ENCODE results near the gene LOXL3.
A peak's percentile ranks its signal among the peaks of the same experiment; 100 is the strongest.

LOXL3 gene

DNA sequence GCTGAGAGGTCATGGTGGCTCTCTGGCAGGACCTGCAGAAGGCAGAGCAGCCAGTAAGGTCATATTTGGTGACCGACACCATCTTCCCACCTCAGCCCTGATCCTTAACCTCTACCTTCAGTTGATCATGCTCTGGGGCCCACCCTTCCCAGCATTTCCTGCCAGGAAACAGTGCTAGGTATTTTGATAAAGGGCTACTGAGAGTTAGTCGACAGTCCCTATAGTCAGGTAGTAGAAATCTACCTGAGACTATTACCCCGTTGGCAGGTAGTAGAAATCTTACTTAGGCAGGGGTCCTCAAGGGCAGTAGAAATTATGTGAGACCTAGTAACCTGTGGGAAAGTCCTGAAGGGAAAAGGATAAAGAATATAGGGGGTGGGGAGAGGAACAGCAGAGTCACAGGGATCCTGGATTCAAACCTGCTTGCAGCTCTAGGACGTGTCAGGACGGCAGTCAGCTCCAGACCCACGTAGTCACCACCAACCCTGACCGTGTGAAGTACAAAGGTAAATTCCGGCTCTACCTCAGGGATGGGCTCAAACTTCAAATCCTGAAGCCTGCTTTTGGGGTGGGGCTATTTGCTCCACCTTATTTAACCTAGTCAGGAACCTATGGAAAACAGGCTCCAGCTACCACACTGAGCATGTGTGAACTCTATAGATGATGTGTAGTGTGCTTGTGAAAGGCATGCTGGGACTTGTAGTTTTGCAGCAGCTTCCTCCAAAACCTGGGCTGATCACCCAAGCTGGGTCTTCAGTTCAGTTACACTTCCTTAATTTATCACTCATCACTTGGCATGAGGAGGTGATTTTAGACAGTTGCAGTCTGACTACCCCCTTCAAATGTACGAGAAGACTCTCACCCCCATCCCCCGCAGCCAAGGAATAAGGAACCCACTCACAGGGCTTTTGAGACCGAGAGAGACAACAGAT lies 27.8 kb downstream of the LOXL3 start, which contains the start of gene DQX1:
Gene DQX1, minus strand, starts transcription at position 515 of the 932 bp plus-strand sequence. Its CDS starts 502 bp downstream, at position 13.
- no peak for DNase-seq

DNA sequence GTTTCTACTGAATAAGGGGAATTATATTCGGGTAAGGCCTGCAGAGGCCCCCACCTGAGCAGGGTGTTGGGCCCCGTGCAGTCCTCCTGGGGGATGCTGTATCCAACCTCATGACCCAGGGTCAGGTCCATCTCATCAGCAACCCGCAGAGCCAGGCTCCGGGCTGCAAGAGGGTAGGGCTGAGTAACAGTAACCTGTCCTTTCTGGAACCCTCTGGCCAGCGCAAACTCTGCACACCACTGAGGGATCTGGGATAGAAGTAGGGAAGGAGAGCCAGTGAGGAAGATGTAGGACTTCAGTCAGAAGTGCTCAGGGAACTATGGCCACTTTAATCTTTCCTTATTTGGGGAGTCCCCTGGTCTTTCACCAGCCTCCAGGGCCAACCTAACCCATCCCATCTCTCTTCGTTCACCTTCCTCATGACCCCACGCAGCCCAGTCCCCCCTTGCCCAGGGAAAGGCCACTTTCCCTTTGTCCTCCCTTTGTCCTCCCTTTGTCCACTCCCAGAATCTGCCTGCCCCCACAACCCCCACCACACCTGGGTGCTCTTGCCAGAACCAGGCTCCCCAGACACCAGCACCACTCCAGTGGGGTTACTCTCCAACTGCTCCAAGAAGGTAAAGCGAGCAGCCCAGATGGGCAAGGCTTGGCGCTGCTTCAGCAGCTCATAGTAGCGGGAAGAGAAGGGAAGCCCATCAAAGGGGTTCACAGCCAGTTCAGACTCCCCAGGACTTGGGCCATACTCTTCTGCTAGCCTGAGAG lies 28.6 kb downstream of the LOXL3 start:
- DNase-seq, result no peak

DNA sequence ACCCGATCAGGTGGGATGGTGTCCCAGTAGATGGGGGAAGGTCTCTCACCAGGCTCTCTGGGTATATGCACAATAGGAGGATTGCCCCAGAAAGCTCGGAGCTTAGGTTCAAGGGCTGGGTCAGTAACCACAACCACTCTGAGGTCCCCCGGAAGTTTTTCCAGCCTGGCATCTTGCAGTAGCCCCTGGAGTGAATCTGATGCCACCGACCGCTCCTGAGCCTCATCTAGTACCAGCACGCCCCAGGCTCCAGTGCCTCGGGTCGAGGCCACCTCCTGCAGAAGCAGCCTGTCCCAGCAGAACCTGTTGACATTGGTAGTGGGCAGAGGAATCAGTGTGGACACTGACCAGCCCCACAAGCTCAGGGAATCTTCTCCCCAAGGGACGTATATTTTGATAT lies 29.7 kb downstream of the LOXL3 start:
- DNase-seq, result no peak

DNA sequence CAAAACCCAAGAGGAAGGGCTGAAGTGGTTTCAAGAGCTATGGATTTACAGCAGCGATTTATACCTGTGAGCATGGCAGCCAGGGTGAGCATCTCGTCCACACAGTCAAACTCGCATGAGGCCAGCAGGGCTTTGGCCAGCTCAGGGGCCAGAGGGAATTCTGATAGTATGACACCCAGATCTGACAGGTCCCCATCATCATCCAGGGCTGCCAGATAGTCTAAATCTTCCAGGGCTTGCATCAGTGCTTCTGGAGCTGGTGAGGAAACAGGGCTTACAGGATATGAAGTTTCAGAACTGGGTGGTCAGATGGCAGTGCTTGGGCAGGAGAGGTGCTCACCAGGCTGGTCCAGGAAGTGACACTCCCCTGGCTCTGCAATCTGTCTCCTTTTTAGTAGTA lies 31.2 kb downstream of the LOXL3 start:
- DNase-seq, result no peak

DNA sequence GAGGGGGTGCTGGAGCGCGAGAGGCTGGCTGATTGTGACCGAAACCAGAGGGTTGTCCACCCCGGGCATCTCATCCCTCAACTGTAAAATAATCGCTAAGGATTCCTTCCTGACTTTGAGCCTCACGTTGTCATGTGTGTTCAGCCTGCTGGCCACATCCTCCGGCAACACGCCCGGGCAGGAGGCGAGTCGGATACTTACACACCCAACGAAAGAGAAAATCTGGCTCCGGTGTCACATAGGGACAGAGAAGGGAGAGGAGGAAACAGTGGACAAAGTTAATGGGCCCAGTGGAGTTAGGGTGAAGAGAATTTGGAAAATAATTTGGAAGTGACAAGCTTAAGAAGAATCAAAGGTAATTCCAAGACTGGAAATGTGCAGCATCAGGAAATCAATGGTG lies 37.1 kb downstream of the LOXL3 start:
- no peak for DNase-seq

DNA sequence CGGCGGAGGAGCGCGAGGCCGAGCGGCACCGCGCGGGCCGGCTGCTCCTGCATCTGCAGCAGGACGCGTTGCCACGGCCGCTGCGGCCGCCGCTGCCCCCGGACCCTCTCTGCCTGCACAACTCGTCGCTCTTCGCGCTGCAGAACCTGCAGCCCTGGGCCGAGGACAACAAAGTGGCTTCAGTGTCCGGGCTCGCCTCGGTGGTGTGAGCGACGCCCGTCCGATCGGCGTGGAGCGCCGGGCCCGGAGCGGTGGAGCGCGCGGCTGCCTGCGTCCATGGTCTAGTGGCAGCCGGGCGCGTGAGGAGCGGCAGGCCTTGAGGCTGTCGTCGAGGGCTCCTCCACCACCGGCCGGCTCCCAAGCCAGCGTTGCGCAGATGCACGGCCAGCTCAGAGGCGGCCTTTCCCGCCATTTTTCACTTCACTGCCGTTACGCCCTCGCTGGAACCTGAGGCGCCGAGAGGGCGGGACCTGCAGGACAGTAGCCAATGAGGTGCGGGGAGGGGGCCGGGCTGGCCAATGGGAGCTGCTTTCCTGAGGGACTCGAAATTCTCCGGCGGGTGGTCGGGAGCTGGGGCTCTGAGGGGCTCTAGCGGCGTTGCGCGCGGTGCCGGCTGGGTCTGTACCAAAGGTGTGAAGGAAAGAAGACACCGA lies 37.6 kb downstream of the LOXL3 start:
- DNase-seq, result no peak

DNA sequence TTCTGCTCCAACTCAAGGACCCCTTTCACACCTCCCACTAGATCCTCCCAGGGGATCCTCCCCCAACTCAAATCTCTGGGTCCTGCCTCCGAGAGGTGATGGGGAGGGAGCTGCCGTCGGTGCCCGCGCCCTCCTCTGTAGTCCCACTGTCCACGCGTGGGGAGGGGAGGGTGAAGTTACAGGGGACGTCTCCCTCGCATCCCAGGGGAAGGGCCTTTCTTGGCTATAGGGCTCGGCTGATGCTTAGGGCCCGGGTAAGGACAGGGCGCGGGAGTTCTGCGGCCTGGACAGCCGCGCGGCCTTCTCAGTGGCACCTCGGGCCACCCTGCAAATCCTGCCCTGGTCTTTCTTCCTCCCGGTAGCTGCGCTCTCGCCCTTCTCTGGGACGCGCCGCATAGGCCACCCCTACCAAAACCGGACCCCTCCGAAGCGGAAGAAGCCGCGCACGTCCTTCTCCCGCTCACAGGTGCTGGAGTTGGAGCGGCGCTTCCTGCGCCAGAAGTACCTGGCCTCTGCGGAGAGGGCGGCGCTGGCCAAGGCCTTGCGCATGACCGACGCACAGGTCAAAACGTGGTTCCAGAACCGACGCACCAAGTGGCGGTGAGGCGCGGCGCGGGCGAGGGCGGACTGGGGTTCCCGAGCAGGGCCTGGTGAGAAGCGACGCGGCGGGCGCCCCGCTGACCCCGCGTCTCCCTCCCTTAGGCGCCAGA lies 38.3 kb downstream of the LOXL3 start:
- no peak for DNase-seq

DNA sequence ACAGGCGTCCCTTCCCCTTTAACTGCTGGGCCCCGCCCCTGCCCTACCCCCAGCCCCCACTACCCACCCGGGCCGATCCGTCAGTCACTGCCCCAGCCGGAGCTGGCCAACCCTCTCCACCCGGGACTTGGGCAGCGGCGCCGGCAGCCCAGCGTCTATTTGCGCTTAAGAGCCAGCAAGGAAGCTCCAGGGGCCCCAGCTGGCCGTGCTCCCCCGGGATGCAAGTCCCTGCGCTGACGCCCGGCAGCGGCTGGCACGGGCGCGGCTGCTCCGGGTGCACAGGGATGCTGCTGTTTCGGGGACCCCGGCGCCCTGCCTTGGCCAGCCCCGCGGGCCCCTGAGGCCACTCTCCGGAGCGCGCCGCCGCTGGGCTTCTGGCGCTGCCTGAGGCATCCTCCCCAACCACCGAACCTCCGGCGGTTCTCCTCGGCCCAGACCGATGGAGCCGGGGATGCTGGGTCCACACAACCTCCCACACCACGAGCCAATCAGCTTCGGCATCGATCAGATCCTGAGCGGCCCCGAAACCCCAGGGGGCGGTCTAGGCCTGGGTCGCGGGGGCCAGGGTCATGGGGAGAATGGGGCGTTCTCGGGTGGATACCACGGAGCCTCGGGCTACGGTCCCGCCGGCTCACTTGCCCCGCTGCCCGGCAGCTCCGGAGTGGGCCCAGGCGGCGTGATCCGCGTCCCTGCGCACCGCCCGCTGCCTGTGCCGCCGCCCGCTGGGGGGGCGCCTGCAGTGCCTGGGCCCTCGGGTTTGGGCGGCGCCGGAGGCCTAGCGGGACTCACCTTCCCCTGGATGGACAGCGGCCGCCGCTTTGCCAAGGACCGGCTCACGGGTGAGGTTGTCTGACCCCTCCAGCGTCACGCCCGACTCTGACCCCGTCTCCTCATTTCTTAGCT lies 39.1 kb downstream of the LOXL3 start, which contains the start of gene TLX2:
Gene TLX2, plus strand, starts transcription at position 83 of the 903 bp plus-strand sequence. Its CDS starts 357 bp downstream, at position 440.
- no peak for DNase-seq

DNA sequence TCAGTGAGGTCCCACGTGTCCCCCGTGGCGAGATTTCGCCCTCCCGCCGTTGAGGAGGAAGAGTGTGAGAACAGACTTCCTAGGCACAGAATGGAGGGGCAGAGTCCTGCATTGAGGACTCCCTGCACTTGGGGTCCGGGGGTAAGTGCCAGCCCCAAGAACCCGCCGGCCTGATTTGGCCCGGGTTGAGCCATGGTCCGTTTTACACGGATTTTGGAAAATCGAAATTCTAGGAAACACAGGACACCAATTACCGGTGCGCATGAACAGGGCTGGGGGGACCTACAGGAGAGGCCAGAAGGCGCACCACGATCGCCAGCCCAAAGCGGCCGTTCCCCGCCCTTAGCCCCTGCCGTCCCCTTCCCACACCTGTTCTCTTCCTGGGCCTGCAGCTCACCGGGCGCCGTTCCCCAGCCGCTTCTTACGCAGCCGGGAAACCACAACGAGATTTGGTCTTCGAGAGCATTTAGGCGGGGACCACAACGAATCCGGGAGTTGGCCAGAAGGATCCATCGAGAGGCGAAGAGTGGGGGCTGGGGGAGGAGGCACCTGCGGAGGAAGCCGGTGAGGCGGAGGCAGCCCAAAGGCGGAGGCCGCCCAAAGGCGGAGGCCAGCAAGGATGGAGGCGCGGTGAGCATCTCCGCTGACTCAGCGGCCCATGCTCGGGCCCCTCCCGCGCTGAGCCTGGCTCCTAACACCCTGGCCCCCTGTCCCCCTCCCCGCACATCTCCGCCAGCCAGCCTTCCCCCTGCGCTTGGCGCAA lies 40.0 kb downstream of the LOXL3 start:
- DNase-seq, result no peak

DNA sequence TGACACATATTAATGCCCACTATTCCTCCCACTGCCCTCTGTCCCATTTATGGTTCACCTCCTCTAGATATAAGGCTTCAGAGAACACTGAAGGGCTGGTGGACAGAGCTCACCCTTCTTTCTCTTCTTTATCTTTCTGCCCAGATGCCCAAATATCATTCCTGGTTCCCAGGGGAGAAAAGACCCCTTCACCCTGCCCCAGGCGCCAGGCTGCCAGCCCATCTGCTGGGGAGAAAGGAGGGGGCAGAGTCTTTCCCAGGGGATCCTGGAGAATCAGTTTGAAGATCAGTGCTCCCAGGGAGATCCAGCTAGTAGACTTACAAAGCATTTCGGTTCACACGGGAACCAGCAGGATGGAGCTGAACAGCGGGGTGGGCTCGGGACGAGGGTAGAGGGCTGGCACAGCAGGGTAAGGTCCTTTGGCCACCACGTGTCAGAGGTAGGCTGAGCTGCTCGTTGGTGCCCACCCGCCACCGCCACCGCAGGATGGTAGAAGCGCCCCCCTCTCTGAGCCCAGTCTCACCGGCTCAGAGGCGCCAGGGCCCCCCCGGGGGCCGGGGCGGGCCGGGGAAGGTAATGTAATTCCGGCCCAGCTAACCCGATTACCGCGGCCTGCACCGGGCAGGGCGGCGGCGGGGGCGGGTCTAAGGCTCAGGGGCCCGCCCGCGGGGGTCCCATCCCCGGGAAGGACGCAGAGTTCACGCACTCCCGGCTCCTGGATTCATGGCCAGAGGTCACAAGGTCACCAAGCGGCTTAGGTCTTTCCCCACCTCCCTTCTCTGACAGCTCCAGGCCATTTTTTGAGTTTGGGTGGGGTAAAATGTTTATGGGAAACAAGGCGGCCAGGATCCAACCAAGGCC lies 40.8 kb downstream of the LOXL3 start:
- no peak for DNase-seq

DNA sequence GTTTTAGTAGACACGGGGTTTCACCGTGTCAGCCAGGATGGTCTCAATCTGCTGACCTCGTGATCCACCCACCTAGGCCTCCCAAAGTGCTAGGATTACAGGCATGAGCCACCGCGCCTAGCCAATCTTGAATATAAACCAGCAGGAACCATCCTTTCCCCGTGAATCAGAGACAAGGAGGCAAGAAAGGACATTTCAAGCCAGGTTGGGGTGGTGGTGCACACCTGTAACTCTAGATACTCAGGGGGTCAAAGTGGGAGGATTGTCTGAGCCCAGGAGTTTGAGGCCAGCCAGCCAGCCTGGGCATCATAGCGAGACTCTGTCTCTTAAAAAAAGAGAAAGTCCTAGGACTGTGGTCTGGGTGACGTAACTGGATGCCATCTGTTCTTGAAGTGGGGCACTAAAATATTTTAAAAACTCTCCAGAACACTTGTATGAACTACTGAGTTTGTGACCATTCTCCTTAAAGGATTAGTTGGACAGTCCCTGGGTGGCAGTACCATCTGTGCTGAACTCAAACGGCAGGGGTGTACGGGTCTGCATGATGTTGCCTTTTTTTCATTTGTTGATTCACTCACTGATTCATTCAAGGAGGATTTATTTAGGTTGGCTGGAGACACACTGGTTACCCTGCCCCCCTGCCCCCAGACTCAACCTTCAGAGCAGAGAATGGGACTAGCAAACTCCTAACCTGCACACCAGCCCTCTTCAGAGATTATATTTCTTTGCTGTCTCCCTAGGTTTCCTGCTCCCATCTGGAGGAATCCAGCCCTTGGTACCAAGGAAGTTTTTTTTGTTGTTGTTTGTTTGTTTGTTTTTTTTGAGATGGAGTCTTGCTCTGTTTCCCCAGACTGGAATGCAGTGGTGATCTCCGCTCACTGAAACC lies 42.4 kb downstream of the LOXL3 start:
- no peak for DNase-seq

DNA sequence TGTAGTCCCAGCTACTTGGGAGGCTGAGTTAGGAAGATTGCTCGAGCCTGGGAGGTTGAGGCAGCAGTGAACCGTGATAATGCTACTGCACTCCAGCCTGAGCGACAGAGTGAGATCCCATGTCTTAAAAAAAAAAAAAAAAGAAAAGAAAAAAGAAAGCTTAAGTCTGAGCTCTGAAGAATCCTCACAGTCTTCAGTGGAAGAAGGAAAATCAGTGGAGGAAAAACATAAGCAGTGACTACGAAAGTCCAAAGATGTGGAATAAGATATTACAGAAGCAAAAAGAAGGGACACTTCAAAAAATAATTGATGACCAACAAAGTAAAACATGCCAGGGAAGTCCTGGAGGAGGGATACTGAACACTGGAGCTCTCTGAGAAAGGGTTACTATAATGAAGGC lies 43.5 kb downstream of the LOXL3 start:
- DNase-seq, result no peak

DNA sequence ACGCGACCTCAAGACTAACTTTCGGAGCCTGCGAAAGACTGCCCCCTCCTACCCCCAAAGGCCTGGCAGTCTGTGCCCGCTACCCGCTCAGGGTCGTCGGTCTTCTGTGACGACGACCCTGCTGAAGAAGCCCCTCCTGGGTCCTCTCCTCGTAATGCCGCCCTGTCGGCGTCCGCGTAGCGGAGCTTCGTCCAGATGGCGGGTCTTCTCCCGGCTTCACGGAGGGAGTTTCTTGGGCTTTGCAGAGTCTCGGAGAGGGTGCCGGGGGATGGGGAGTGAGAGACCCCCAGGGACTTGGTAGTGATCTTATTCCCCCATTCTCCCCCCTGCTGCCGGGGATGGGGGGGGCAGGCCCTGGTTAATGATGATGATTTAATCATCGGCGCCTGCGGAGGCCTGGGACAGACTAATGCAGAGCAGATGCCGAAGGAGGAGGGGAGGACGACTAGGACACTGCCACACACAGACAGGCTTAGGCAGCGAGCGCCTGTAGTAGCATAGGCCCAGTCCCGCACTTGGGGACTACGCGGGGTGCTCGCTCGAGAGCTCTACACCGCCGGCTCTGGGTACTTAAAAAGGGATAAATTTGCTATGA lies 45.7 kb downstream of the LOXL3 start:
- DNase-seq, result no peak

DNA sequence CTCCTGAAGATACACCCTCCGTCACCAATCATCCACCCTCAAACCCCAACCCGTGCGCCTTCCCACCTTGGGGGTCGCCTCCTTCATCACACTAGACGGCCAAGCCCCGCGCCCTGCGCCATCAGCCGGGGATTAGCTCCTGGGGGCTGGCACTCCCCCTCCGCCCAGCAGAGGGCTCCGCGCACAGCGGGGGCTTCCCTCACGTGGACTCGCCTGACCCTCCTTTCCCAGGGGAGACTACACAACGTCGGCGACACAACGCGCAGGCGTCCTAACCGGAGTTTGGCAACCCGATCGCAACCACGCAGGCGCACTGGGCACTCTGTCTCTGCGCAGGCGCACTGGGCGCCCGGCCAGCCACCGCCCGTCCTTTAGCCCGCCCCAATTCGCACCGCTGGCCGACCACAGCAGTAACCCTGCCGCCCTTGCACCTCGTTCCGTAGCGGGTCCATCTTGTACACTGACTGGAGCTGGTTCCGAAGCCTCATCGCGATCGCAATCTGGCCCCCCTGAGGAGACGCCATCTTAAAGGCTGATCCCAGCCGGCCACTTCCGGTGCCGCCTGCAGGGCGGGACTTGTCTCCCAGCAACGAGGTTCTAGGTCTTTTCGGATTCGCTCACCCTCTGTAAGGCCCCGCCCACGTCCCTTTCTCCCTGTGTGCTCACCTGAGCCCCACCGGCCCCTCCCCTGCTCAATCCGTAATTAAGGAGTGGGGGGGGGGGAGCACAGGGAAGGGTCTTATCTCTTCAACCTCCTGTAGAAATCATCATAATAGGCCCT lies 46.4 kb downstream of the LOXL3 start, which contains the start of gene PCGF1:
Gene PCGF1, minus strand, starts transcription at position 551 of the 781 bp plus-strand sequence. Its CDS starts 27 bp downstream, at position 524.
- peak; percentile 95 for DNase-seq

DNA sequence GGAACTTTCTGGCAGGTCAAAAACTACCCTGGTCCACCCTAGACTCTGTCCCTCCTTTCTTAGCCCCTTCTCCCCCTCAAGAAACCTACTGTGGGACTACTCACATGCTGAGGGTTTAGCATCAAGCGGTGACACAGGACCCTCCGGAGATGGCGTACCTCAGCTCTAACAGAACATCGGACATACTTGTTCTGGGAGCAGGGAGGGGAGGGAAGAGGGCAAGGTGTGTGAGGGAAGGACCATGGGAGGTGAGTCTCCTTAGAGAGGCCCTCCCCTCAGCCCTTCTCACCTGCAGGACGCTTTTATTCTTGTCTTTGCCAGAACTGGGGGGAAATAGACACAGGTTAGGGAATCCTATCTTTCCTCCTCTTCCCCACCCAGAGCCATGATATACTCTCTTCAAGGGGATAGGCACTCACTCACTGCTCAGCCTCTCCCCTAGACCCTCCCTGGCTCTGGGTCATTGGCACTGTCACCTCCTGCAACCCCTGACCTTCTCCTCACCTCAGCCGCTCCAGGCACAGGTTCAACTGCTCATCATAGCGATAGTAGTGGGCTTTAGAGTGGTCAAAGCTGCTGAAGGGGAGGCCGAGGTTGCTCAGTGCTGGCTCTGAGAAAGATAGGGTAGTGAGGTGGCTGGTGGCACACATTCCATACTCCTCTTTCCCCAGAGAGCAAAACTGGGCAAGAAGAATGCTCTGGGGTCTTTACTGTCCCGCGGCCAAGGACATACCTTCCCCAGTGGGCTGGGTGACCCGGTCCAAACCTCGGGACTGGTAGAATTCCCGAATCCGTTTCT lies 48.1 kb downstream of the LOXL3 start:
- DNase-seq, result no peak

DNA sequence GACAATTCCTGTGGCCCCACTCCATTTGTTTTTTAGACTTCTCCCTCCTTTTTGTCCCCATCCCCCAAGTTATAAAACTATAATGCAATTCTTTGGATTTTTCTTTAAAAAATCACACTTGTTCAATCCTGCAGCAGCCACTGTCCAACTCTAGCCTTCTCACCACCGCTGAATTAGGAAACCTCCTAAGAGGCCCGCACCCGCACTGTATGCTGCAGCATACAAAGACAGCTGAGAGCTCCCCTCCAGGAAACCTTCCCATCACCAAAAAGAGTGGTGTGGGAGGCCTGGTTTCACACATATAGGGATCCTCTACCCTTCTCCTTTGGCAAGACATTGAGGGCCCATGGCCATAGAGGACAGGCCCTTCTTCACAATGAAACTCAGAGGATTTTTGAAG lies 49.2 kb downstream of the LOXL3 start:
- DNase-seq, result no peak

Measured in NCI-H226 (cell line).